ENCODE data around the gene TGM3. TPM values are rescaled to one million over a fixed set of nuclear protein-coding genes. Genes with fewer than 3 reads are reported as not detected.

The TGM3 gene
- total RNA-seq, 1 donor from 2014 or later = not detected

- intact Hi-C loops (cut with micrococcal nuclease) = no loop called here
Observed at GRCh38 chr20:2374346-2375125, 78.7 kb downstream of the TGM3 start.

DNA sequence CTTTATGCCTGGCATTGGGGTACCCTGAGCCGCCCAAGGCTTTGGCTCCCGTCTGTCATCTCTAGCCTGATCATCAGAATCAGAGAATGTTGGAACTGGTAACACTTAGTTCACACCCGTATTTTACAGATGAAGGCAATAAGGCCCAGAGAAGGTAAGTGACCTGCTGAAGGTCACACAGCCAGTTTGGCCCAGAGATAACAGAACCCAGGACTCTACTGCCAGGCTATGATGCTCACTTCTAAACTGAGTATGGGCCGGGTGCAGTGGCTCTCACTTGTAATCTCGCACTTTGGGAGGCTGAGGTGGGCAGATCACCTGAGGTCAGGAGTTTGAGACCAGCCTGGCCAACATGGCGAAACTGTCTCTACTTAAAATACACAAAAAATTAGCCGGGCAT, 83.1 kb downstream of the TGM3 start:
- intact Hi-C loops (cut with micrococcal nuclease) = no loop called here

GRCh38 chr20:2379511-2380229, 83.9 kb downstream of the TGM3 start:
- intact Hi-C loops (cut with micrococcal nuclease) = no loop called here

DNA sequence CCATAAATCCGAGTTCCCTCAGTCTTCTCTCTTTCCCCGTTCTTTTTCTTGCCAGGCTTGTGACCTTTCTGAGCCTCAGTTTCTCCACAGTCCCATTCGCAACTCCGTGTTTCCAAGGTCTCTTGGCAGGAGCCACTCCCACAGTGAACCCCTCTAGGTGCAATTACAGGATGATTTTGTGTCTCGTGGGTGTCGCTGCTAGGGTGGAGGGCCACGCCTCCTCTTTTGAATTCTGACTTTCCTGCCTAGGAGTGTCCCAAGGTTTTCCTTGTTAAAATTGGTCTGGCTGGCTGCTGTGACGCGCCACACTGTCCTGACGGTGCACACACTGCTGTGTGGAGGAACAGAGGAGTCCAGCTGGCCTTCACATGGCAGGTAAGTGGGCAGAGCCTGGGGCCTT, 84.8 kb downstream of the TGM3 start, which contains the start of gene TGM6:
TSS of gene TGM6 (plus strand) at position 301 of the 400 bp plus-strand sequence. CDS start at position 369, 68 bp downstream.
- intact Hi-C loops (cut with micrococcal nuclease) = no loop called here

DNA sequence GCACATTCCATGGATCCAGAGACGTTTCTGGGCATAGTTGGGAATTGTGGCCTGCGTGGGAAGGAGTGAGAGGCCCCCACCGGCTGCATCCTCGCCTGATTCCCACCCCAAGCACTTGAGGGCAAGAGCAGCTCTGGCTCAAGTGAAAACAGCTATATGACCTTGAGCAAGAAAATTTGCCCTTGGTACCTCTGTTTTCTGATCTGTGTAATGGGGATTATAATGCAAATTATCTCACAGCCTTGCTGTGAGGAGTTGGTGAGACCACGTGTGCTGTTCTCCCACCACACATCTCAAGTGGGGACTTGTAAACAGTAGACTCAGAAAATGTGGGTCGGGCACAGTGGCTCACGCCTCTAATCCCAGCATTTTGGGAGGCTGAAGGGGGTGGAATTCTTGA, 85.5 kb downstream of the TGM3 start:
- intact Hi-C loops (cut with micrococcal nuclease) = no loop called here

GRCh38 chr20:2382833-2383232, 87.0 kb downstream of the TGM3 start:
- intact Hi-C loops (cut with micrococcal nuclease) = no loop called here

GRCh38 chr20:2385026-2385425, 89.2 kb downstream of the TGM3 start:
- intact Hi-C loops (cut with micrococcal nuclease) = no loop called here

DNA sequence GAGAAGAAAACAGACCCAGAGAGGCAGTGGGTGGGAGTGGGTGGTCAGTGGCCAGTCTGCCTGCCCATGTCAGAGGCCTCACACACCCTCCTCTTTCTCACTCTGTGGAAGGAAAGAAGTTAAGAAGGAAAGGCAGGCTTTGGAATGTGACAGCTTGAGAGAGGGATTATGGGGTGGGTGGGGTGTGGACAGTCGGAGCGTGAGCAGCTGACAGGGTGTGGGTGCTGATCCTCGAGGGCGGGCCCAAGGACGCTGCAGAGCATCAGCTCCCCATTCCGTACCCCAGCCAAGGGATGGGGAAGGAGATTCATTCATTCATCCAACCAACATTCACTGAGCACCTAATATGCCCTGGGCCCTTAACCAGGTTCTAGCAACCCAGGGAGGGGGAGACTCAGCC, 89.7 kb downstream of the TGM3 start:
- intact Hi-C loops (cut with micrococcal nuclease) = no loop called here

- intact Hi-C loops (cut with micrococcal nuclease) = loop anchor here (1.0 kb wide), 1 partner anchor 68 kb away; no protein-coding TSS in a partner anchor
Observed at GRCh38 chr20:2386516-2387179, 90.8 kb downstream of the TGM3 start.

DNA sequence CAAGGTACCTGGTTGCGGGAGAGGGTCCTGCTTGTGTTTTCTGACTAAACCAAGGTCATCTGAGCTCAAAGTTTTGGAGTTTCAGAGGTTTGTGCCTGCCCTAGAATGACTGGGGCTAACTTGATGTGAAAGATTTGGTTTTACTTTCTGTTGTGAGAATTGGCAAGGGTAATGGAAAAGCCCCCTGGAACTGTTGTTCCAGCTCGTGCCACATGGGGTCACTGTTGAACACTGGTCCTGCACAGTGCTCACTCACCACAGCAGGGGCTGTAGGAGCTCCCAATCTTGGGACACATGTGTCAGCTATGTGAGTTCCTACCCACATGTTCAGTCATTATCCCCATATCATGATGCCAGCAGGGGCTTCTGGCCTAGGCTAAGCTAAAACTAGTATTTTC, 91.4 kb downstream of the TGM3 start:
- intact Hi-C loops (cut with micrococcal nuclease) = loop anchor here (1.0 kb wide), 1 partner anchor 67 kb away; no protein-coding TSS in a partner anchor

GRCh38 chr20:2387580-2387979, 91.8 kb downstream of the TGM3 start:
- intact Hi-C loops (cut with micrococcal nuclease) = loop anchor here (1.0 kb wide), 1 partner anchor 67 kb away; no protein-coding TSS in a partner anchor

Other genes with a start within 250 kb of the TGM3 start
- gene STK35, start 194.2 kb upstream of the TGM3 start, total RNA-seq = 18.3 and 18.5 TPM in 2 replicates
- gene TGM6, start 84.9 kb downstream of the TGM3 start, total RNA-seq = not detected in 2 replicates
- 325 and 338 TPM in 2 replicates for gene SNRPB, start 174.8 kb downstream of the TGM3 start, total RNA-seq
- 11.7 and 12.9 TPM in 2 replicates for gene ZNF343, start 212.9 kb downstream of the TGM3 start, total RNA-seq
- not detected in 2 replicates for gene TMC2, start 240.6 kb downstream of the TGM3 start, total RNA-seq

Data from T-helper 1 cell treated with Interleukin-12 subunit alpha and Interleukin-12 subunit beta and Interleukin-4 antibody, amounts not matched to agents 30 ng/mL and 1 ng/mL, for 36 hours (primary cell).